GM21528 (cell line): ENCODE results near the gene GLT1D1.
"Not testable (repeated sequence)": the region's sequence is repeated elsewhere in the genome, so short reads cannot be mapped to it uniquely, and the experiment has no call there.

Experiments
- ATAC-seq: cut with Tn5 transposase; IDR thresholded peaks from one replicate; pipeline ENCODE4 v1.9.1; 2021; ENCODE audit warnings: mild to moderate bottlenecking, moderate library complexity; ENCODE audit not compliant: unreplicated experiment, low FRiP score

The GLT1D1 gene

DNA sequence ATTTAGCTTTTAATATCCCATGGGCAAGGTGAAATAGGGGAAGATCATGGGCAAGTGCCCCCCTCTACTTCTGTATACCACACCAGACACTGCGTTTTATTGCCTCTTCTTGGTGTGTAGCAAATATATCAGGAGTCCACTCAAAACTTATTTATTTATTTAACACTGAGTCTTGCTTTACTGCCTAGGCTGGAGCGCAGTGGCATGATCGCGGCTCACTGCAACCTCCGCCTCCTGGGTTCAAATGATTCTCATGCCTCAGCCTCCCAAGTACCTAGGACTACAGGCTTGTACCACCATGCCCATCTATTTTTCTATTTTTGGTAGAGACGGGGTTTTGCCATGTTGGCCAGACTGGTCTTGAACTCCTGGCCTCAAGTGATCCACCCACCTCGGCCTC lies 1.8 kb upstream of the GLT1D1 start:
- not testable (repeated sequence) for ATAC-seq

DNA sequence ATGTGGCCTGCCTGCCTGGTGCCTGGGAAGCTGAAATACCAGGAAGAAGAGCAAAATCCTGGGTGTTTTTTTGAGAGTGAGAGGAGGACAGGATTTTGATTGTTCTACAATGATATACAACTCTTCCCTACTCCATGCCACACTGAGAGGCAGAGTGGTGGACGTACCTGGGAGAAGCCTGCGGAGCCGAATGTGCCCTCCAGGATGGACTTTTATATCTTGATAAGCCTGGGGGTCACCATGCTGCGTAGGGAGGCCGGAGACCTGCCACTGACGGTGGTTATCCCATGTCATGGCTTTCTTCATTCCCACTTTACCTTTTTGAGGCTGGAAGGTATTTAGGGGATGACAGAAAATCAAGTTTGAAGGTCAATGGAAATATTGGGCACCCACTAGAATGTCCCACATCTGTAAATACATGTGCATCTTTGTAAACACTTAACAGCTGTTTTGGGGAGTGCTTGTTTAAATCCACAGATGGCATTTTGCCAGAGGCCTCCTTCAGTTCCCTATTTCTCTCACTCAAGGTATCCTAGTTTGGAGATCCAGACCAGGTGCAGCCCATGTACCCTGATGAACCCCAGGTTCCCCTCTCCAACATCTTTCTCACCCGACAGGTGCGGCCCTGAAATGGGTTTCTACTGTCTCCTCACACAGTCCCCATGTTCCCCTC lies 1.1 kb upstream of the GLT1D1 start:
- no peak for ATAC-seq

DNA sequence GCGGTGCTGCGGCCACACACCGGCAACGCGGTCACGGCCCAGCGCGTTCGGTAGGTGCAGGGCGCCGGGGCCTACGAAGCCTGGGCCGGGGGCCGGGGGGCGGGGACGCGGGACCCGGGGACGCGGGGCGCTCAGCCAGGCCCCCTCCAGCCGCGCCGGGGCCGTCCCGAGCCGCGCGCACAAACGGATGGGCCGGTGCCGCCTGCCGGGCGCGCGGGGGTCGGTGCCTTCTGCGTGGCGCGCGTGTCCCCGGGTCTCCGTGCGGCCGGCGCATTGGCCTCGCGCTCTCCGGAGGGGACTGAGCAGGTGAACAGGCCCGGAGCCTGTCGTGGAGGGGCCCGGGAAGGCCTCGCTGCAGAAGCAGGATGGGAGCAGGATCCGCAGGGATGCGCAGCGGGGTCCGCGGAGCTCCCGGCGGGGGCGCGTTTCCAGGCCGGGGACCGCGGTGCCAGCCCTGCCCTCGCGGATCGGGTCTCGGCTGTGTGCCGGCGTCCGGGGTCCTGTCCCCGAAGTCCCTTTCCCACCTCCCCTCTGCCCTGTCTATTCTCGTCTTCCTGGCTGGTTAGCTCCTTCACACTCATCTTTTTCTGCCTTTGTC lies 421 bp downstream of the GLT1D1 start:
- ATAC-seq, result no peak

- no peak for ATAC-seq
Observed at GRCh38 chr12:128856035-128856790, 2.9 kb downstream of the GLT1D1 start.

- no peak for ATAC-seq
Observed at GRCh38 chr12:128856791-128857078, 3.5 kb downstream of the GLT1D1 start.

GRCh38 chr12:128857133-128857763 lies 4.0 kb downstream of the GLT1D1 start:
- ATAC-seq, result no peak

GRCh38 chr12:128859311-128859710 lies 6.0 kb downstream of the GLT1D1 start:
- ATAC-seq, result no peak

- no peak for ATAC-seq
Observed at GRCh38 chr12:128861226-128862016, 8.1 kb downstream of the GLT1D1 start.

DNA sequence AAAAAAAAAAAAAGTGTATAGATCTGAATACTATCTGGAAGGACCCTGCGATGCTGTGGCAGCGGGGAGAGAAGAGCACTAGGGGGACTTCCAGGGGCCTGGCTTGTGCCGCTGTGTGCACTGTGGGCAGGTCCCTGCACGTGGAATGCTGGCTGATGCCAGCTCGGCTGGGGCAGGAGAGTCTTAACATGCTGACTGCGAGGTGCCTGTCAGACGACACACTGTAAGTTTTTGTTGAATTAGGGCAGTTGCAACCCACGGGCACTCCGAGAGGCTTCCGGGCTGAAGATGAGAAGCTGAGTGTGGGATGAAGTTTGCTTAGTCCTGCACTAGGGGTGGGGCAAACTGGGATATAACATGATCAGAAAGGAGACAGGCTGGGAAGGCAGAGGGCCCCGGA lies 10.7 kb downstream of the GLT1D1 start:
- ATAC-seq, result no peak

DNA sequence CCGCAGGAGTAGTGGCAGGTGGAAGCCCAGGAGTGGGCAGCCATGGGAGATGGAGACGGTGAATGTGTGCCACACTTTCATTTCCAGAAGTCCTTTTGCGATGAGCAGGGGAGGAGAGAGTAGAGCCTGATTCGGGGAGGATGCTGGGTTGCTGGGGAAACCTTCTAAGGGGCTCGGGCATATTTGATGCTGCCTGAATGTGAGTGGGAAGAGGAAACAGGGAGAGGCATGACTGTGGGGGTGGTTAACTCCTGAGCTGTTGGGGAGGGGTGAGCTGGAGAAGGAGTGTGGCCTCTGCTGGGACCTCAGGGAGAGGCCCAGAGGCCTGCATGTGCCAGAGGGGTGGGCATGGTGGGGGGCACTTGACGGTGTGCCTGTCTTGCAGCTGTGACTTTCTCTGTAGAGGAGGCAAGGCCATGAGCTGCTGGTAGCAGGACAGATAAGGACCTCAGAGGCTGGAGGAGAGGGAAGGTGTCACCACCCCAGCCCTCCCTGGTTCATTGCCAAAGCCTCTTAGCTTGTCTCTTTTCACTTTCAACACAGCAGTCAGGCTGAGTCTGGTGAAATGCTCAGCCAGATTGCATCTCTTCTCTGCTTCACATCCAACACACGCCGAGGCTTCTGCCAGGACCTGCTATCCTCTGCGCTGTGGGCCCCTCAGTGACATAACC lies 11.4 kb downstream of the GLT1D1 start:
- no peak for ATAC-seq

GRCh38 chr12:128867466-128867865 lies 14.2 kb downstream of the GLT1D1 start:
- no peak for ATAC-seq

- ATAC-seq, result no peak
Observed at GRCh38 chr12:128871516-128871892, 18.2 kb downstream of the GLT1D1 start.

DNA sequence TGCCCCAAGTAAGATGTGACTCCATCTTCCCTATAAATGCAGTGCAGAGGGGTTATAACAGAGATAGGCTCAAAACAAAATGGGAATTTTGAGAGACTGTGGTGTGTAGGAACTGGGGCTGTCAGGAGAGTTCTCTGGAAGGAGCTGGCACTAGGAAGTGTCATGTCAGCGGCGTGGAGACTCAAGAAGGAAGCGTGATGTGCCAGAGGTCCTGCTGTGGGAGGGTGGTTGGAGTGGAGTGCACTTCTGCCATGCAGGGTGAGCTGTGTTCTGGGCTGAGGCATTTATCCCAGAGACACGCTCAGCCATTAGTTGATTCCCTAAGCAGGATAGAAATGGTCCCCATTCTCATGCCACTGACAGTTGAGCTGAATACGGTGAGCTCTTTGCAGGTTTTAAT lies 19.0 kb downstream of the GLT1D1 start:
- ATAC-seq, result no peak

DNA sequence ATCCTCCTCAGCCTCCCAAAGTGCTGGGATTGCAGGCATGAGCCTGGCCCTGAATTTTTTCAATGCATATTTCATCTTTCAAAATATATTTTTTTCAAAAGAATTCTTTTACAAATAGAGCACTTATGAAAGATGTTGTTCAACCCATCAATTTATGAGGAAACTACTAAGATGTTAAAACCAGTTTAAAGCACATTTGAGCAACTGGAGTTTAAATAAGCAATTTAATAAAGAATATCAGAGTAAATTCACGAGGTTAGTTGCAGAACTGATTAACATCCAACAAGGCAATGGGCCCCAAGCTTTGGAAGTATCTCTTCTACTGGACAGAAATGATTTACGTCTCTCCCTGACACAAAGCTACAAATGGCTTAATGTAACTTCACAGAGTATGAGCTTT lies 23.3 kb downstream of the GLT1D1 start:
- no peak for ATAC-seq

DNA sequence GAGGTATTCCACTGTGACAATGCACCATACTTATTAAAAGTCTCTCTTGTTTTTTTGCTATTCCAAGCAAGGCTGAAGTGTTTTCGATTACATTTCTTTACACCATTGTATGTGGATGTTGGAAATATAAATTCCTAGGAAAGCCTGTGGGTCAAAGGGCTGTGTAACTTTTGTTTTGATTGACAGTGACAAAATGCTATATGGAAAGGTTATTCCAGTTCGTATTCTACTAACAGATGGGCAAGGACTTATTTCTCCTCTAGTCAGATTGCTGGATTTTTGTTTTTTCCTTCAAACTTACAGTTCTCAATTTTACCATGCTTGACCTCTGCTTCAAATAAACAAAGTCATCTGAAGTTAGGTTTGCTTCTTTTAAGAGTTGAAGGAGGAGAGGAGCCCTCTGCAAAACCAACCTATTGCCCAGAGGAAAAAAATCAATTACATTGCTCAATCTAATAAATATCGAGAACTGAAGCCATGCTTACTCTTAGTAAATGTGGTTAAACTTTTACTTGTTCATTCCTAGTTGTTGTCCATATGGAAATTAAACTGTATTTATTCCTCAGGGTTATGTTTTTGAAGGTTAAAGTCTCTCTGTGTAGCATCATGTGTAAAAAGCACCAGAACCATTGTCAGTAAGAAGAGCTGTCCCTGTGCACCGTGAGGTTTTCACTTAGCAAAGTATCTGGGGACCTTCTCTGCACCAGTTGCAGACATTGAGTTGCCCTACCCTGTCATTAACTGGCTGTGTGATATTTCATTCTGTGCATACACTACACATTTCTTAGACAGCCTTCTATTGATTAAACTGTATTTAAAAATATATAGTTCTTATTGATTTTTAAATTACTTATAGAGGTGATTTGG lies 26.9 kb downstream of the GLT1D1 start:
- ATAC-seq, result no peak

- no peak for ATAC-seq
Observed at GRCh38 chr12:128891856-128892255, 38.6 kb downstream of the GLT1D1 start.

DNA sequence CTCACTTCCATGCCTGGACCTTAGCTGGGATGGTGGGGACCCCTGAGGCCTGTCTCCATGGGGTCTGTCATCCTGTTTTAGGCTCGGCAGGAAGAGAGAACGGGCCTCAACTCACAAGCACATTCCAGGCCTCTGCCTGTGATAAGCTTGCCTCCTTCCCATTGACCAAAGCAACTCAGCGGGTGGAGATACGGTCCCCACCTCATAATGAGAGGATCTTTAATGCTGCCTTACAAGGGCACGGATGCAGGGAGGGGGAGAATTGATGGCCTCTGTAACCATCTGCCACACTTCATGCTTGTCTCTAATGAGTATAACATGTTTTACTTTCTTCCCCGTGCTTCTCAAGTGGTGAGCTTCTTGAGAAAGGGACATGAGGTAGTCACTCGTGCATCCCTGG lies 50.0 kb downstream of the GLT1D1 start:
- ATAC-seq, result no peak

DNA sequence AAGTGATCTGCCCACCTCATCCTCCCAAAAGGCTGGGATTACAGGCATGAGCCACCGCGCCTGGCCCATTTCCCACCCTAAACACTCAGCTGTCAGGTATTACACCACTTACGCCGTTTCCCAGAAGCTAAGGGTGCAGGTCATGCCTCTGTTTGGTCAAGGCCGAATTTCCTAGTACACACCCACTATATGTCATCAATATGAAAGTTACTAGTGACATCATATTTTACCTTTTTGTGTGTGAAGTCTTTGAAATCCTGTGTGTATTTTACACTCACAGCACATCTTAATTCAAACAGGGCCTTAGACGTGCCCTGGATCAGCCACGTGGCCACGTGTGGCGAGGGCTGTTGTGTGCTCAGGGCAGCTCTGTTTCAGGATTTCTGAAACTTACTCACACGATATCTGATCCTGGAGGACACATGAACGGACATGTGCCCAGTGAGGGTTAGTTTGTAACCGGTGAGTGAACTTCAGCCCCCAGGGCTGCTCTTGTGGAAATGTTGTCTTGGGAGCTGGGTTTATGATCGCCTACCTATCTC lies 51.8 kb downstream of the GLT1D1 start:
- no peak for ATAC-seq

DNA sequence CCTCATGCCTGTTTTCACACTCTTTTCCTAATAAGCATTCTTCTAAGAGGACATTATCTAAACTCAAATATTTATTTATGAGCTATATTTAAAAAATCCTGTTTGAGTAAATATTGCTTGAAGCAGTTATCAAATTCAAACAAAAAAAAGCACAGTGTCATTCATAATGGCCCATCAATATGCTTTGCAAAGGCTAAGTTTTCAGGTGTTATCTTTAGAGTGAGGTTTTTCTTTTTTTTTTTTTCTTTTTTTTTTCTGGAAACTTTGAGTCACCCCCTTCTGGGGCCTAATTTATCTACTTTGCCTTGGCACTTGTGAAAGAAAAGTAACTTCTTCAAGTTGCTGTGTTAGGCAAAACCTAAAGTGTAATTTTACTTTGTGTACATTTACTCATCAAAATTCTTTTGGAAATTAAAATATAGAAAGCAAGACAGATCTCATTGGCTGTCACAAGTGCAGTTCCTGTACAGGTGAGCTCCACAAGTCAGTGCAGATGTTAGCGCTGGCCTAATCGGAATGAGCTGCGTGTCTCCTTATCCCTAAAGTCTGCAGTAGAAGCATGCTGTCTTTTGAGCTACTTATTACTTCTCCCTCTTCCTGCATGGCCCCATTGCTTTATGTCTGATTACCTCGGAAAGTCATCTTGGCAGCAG lies 53.3 kb downstream of the GLT1D1 start:
- no peak for ATAC-seq
